ENCODE data around the gene PRKD1. TPM values are rescaled to one million over a fixed set of nuclear protein-coding genes. Genes with fewer than 3 reads are reported as not detected.
A peak's percentile ranks its signal among the peaks of the same experiment; 100 is the strongest.

The PRKD1 gene
- total RNA-seq, 1 donor from 2014 or later, result 3.2 TPM

DNA sequence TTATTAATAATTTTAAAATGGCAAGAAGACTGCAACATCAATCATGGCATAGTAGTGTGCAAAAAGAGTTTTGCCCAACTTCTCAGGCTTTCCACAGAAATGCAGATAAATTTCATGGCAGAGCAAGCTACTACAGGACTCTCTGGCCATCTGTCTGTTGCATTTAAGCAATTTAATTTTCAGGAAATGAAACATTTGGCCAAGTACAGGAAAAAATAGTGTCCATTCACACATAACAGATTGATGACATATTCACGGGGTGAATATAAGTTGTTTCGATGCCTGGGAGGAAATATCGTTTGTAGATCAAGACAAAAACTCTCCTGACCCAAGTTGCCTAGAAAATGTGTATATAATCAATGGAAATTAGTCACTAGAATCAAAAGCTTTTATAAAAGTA is 324.0 kb downstream of the PRKD1 start:
- ATAC-seq, result no peak
- intact Hi-C loops (cut with DNase I), result no loop called here
- no peak for DNase-seq (ENCODE audit: missing footprints)

DNA sequence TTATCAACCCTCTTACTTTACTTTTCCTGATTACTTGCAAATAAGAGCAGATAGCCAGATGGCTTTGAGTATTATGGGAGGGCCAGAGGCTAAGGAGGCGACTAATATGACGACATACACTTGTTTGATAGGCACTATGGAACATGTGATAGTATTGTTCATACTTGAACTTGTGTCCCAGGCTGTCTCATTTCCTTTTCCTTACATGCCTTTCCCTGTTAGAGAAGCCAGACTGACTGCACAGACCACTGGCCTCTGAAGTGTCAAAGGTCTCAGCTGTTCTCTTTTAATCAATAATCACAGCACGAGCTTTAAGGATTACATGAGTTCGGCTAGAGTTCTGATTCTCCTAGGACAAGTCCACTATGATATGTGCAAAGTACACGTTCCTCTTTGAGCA is 326.0 kb downstream of the PRKD1 start:
- DNase-seq (ENCODE audit: missing footprints) (no peak), ATAC-seq (no peak)
- intact Hi-C loops (cut with DNase I), result no loop called here

GRCh38 chr14:29587761-29588470 is 339.7 kb downstream of the PRKD1 start:
- DNase-seq (ENCODE audit: missing footprints) (no peak), ATAC-seq (no peak)
- intact Hi-C loops (cut with DNase I), result no loop called here

- intact Hi-C loops (cut with DNase I), result no loop called here
- ATAC-seq (no peak), DNase-seq (ENCODE audit: missing footprints) (no peak)
Measured at GRCh38 chr14:29587046-29587445, 340.6 kb downstream of the PRKD1 start.

- ATAC-seq (peak; percentile 94), DNase-seq (ENCODE audit: missing footprints) (peak; percentile 65)
- intact Hi-C loops (cut with DNase I), result no loop called here
Measured at GRCh38 chr14:29584992-29585391, 342.7 kb downstream of the PRKD1 start.

- DNase-seq (ENCODE audit: missing footprints), result no peak
- no peak for ATAC-seq
- intact Hi-C loops (cut with DNase I), result no loop called here
Measured at GRCh38 chr14:29580763-29581162, 346.9 kb downstream of the PRKD1 start.

DNA sequence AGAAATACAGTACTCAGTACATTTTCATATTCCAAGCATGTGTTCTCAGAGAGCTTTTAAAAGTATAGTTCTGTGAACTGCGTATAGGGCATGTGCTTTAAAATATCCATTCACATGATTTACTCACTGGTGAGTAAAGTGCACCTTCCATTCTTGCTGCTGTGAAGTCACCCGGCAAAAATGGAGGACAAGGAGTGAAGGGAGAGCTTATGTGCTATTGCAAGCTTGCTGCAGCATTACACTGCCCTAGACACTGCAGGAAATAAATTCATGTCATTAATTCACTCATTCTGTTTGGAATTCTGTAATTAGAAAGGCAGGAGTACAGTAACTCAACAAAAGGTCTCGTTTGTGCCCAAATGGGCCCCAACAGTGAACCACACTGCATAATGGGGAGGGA is 347.8 kb downstream of the PRKD1 start:
- ATAC-seq, result no peak
- intact Hi-C loops (cut with DNase I), result no loop called here
- no peak for DNase-seq (ENCODE audit: missing footprints)

GRCh38 chr14:29576927-29577326 is 350.7 kb downstream of the PRKD1 start:
- DNase-seq (ENCODE audit: missing footprints), result no peak
- no peak for ATAC-seq
- intact Hi-C loops (cut with DNase I), result no loop called here

DNA sequence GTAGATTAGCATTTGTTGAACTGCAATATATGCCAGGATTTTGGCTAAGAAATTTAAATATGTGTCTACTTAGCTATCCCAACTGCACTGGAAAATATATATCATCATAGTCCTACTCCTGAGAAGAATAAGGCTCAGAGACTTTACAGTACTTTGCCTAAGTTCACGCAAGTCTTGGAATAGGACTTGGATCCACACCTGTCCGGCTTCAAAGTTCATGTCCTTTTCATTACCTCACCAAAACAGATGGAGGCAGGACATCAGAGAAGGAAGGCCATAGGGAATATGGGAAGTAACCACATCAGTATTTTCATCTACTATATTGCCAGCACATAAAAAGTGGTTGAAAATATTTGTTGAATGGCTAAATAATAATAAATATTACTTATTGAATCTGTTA is 358.5 kb downstream of the PRKD1 start:
- ATAC-seq (peak; percentile 77), DNase-seq (ENCODE audit: missing footprints) (no peak)
- intact Hi-C loops (cut with DNase I), result no loop called here

DNA sequence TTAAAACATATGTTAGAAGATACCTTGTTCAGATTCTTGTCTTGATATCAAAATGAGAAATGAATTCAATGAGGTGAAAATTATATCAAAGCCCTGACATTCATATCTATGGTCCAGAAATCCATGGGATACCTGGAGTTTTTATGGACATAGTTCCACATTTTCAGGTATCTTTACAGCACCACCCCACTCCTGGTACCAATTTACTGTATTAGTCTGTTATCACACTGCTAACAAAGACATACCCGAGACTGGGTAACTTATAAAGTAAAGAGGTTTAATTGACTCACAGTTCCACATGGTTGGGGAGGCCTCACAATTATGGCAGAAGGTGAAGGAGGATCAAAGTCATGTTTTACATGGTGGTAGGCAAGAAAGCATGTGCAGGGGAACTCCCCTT is 361.5 kb downstream of the PRKD1 start:
- no peak for DNase-seq (ENCODE audit: missing footprints)
- intact Hi-C loops (cut with DNase I), result no loop called here
- no peak for ATAC-seq

DNA sequence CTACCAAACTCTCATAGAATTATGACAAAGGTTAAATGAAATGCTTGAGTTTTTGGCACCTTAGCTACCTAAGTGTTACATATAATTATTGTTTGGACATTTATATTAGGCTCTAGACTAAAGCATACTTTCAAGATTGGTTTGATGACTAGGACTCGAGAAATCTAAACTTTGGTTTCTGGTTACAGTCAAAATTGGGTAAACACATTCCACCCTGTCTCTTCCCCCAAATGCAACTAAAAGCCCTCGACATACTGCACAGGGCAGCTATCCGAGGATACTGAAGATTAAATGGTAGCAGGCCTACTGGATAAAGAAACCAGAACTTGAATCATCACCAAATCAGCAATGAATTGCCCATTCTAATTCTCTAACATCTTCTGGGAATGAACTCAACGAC is 369.1 kb downstream of the PRKD1 start:
- no peak for ATAC-seq
- intact Hi-C loops (cut with DNase I), result loop anchor here (10.0 kb wide), 1 partner anchor 156 kb away; no protein-coding TSS in a partner anchor
- DNase-seq (ENCODE audit: missing footprints), result no peak

GRCh38 chr14:29554335-29554734 is 373.3 kb downstream of the PRKD1 start:
- no peak for ATAC-seq
- intact Hi-C loops (cut with DNase I), result loop anchor here (10.0 kb wide), 1 partner anchor 160 kb away; no protein-coding TSS in a partner anchor
- no peak for DNase-seq (ENCODE audit: missing footprints)

GRCh38 chr14:29553427-29553826 is 374.2 kb downstream of the PRKD1 start:
- DNase-seq (ENCODE audit: missing footprints), result peak; percentile 68
- intact Hi-C loops (cut with DNase I), result loop anchor here (10.0 kb wide), 1 partner anchor 161 kb away; no protein-coding TSS in a partner anchor
- peak; percentile 64 for ATAC-seq

DNA sequence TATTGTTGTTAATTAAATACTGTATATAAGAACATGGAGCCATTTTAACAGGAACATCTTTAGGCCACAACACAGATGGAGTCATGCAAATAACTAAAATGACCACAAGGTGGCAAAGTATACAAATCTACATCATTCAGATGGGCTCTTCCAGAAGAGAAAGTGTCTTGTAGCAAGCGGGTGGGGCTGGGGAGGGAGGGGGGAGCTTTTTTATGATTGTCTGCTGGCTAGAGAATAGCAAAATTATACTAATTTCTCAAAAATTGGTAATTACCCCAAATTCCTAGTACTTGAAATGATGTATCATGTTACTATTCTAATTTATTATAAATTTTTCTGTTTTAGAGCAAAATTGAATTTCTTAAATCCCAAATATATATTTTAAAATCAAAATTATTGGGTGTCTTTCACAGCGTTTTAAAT is 378.7 kb downstream of the PRKD1 start:
- intact Hi-C loops (cut with DNase I), result loop anchor here (2.0 to 10.0 kb wide), 2 partner anchors 456 to 896 kb away; no protein-coding TSS in a partner anchor
- ATAC-seq (peak; percentile 69), DNase-seq (ENCODE audit: missing footprints) (no peak)

DNA sequence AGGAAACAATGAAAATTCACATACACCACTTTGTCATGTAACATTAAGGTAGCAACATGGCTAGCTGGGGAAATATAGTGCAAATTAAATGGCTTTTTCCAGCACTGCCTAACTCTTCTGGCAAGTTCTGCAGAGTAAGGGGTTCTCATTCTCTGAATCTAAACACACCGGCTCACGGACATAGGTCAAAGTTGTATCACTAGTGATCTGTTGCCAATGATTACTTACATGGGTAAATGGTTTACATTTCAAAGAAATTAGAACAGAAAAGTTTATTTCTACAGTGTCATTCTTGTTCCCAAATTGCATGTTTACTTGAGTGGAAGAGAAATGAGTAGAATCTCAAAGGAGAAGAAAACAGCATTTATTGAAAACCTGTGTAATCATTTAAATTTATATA is 381.9 kb downstream of the PRKD1 start:
- intact Hi-C loops (cut with DNase I), result loop anchor here (10.0 kb wide), 1 partner anchor 899 kb away; no protein-coding TSS in a partner anchor
- no peak for DNase-seq (ENCODE audit: missing footprints)
- ATAC-seq, result no peak

DNA sequence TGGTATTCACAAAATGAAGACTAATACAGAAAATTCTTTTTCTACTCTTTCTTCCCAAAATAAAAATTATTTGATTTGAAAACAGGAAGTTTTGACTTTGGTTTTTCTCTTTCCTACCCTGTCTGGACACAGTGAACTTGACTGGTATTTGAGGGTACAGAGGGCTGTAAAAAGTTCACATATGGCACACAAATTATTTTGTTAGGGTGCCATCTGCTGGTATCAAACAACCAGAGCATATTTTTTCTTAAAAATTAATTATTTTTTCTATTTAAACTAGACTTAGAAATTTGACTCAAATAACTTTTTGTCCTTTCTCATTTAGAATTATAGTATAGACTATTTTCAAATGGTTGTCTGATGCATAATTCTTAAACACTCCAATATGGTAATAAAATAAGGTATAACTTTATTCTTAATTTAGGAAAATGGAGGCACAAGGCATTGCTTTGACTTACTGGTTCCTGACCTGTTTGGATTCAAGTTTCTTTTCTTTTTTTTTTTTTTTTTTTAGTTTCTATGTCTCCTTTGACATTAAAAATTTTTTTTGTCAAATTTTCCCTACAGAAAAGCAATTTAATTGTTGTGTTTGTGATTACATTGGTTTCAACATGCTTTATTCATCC is 390.6 kb downstream of the PRKD1 start:
- no peak for ATAC-seq
- DNase-seq (ENCODE audit: missing footprints), result no peak
- intact Hi-C loops (cut with DNase I), result loop anchor here (5.0 kb wide), 1 partner anchor 785 kb away; no protein-coding TSS in a partner anchor

DNA sequence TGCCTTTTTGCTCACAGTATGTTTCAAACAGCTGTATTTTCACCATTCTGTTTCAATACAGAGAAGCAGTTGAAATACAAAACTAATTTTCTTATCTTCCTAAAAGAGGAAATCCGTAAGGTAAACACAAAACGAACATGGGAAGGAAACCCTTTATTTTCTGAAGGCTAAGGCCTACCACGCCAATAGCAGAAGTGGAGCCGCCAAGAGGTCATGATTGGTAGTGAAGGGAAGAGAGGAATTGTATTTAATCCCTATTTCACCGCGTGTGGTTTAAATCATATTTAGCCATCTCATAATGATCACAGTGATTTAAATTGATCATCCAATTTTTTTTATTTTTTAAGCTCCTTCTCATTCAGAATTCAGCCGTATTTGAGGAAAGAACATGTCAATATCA is 398.2 kb downstream of the PRKD1 start:
- intact Hi-C loops (cut with DNase I), result no loop called here
- no peak for ATAC-seq
- DNase-seq (ENCODE audit: missing footprints), result no peak

GRCh38 chr14:29528889-29529288 is 398.8 kb downstream of the PRKD1 start:
- intact Hi-C loops (cut with DNase I), result no loop called here
- DNase-seq (ENCODE audit: missing footprints) (no peak), ATAC-seq (no peak)

DNA sequence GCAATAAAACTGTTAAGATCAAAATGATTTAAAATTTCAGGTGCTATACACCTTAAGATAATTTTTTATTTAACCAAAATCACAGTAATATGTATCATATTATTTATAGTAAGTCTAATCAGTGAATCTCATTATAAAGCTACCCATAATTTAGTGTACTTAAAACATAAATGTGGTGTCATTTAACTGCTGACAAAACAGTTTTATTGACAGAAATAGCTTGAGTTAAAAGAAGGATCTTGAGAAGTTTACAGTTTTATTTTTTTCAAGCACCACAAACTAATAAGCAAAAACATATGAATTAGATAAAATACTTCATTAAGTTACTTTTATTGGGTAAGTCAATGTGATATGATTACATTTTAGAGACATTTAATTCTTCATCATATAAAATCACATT is 400.4 kb downstream of the PRKD1 start:
- DNase-seq (ENCODE audit: missing footprints) (no peak), ATAC-seq (no peak)
- intact Hi-C loops (cut with DNase I), result no loop called here
